Measurements from ENCODE around the gene AK9. TPM values are rescaled to one million over a fixed set of nuclear protein-coding genes. Genes with fewer than 3 reads are reported as not detected.
A peak's percentile ranks its signal among the peaks of the same experiment; 100 is the strongest.

The AK9 gene
- total RNA-seq, 1 donor from 2014 or later, result 4.8 TPM

DNA sequence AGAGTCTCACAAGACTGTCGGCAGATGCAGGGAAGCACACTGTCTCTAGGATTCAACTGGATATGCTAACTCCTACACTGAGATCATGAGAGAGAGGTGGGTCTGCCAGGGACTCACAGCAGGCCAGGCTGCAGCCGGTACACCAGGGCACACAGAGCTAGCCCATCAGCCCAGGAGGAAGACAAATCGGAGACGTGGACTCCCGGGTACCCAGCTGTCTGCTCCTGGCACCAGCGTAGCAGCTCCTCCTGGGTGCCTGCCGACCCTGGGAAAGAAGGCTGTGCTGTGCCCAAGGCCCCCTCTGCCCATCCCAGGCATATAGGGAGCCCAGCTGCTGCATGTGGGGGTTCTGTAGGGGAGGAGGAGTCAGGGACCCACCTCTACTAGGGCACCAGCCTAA lies 242.4 kb downstream of the AK9 start:
- H3K27me3 Mint-ChIP-seq (ENCODE audit: low read depth), result no peaks in the 10 kb centered on the region

DNA sequence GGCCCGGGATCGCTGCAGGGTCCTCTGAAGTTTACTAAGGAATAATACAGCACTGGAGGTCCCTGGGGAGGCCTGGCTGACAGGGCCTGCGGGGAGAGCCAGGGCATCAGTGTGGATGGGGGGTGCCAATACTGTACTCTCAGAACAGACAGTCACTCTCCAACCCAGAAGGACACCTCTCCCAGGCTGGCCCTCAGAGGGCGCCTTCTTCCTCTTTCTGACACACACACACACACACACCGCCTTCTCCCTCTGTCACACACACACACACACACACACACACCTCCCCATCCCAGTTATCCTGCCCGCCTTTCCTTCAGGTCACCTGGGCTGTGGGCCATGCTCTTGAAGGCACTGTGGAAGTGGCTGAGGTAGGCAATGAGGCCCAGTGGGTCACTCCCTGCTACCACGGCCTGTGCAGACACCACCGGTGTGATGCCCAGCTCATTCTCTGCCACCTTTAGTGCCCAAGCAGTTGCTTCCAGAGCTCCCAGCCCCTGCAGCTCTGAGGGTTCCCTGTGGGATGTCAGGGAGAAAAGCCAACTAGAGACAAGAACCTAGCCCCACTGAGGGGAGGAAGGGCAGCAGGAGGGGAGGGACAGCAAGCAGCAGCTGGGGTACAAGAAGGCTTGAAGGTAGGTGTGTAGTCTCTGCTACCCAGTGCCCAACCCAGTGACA lies 243.0 kb downstream of the AK9 start:
- Mint-ChIP-seq H3K9me3 (no peaks in the 10 kb centered on the region), H3K27me3 (ENCODE audit: low read depth) (no peaks in the 10 kb centered on the region), H3K36me3 (ENCODE audit: low read depth) (peaks cover 5% of the 10 kb centered on the region), H3K4me3 (no peak overlapping the region), H3K27ac (ENCODE audit: unreplicated experiment) (peak overlapping the region; percentile 71), H3K4me1 (peaks cover 3% of the 10 kb centered on the region)
- DNase-seq (ENCODE audit: low read depth, low spot score), result no peak
- TF ChIP-seq, protein P1, sequence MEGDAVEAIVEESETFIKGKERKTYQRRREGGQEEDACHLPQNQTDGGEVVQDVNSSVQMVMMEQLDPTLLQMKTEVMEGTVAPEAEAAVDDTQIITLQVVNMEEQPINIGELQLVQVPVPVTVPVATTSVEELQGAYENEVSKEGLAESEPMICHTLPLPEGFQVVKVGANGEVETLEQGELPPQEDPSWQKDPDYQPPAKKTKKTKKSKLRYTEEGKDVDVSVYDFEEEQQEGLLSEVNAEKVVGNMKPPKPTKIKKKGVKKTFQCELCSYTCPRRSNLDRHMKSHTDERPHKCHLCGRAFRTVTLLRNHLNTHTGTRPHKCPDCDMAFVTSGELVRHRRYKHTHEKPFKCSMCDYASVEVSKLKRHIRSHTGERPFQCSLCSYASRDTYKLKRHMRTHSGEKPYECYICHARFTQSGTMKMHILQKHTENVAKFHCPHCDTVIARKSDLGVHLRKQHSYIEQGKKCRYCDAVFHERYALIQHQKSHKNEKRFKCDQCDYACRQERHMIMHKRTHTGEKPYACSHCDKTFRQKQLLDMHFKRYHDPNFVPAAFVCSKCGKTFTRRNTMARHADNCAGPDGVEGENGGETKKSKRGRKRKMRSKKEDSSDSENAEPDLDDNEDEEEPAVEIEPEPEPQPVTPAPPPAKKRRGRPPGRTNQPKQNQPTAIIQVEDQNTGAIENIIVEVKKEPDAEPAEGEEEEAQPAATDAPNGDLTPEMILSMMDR (conservative IDR thresholded peaks at IDR 0.05), result no peak

More for the DNA sequence above, 242.4 kb downstream of the AK9 start:
- Mint-ChIP-seq H3K9me3 (no peaks in the 10 kb centered on the region), H3K36me3 (ENCODE audit: low read depth) (peaks cover 5% of the 10 kb centered on the region), H3K27ac (ENCODE audit: unreplicated experiment) (peak overlapping the region; percentile 38), H3K4me1 (peaks cover 3% of the 10 kb centered on the region), H3K4me3 (peak overlapping the region; percentile 49)
- TF ChIP-seq, protein P1 (conservative IDR thresholded peaks at IDR 0.05), result no peak
- DNase-seq (ENCODE audit: low read depth, low spot score), result no peak

DNA sequence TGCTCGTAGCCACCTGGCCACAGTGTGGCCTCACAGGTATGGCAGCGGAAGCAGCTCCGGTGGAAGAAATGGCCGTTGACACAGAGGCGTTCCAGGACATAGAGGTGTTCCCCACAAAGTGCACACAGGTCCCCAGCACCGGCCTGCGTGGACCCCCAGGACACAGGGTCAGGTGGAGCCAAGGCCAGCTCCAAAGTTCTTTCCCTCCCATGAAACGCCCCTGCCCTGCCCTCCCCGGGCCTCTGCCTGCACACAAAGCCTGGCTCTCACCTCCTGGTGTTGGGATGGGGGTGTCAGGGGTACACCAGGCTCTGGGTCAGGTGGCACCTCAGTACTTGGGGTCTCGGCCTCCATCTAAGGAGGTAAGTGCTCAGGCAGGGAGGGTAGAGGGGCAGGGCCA lies 243.9 kb downstream of the AK9 start:
- Mint-ChIP-seq H3K4me3 (peak overlapping the region; percentile 44), H3K27me3 (ENCODE audit: low read depth) (no peaks in the 10 kb centered on the region), H3K36me3 (ENCODE audit: low read depth) (peaks cover 5% of the 10 kb centered on the region), H3K27ac (ENCODE audit: unreplicated experiment) (no peak overlapping the region), H3K4me1 (peaks cover 3% of the 10 kb centered on the region), H3K9me3 (no peaks in the 10 kb centered on the region)
- TF ChIP-seq, protein P1 (conservative IDR thresholded peaks at IDR 0.05), result no peak
- no peak for DNase-seq (ENCODE audit: low read depth, low spot score)

DNA sequence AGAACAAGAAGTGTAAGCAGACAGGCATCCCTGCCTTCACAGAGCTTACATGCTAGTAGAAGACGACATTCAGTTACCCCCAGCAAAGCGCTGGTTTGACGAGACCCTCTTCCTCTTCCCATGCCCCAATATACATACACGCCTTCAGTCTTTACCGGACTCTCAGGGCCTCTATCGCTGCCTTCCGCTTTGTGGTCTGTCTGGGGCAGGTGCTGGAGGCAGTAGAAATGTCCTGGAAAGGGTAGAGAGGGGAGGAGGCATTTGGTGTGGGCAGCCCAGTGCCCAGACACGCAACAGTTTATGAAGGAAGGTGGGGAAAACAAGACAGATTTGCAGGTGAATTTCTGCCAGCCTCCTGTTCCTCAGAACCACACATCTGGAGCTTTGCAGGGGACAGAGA lies 244.5 kb downstream of the AK9 start:
- peaks cover 5% of the 10 kb centered on the region for H3K4me1 Mint-ChIP-seq
- TF ChIP-seq, protein P1 (conservative IDR thresholded peaks at IDR 0.05), result no peak
- H3K27me3 Mint-ChIP-seq (ENCODE audit: low read depth), result no peaks in the 10 kb centered on the region
- peaks cover 5% of the 10 kb centered on the region for H3K36me3 Mint-ChIP-seq (ENCODE audit: low read depth)
- no peaks in the 10 kb centered on the region for H3K9me3 Mint-ChIP-seq
- H3K4me3 Mint-ChIP-seq, result peak overlapping the region; percentile 44
- peak overlapping the region; percentile 62 for H3K27ac Mint-ChIP-seq (ENCODE audit: unreplicated experiment)
- no peak for DNase-seq (ENCODE audit: low read depth, low spot score)

DNA sequence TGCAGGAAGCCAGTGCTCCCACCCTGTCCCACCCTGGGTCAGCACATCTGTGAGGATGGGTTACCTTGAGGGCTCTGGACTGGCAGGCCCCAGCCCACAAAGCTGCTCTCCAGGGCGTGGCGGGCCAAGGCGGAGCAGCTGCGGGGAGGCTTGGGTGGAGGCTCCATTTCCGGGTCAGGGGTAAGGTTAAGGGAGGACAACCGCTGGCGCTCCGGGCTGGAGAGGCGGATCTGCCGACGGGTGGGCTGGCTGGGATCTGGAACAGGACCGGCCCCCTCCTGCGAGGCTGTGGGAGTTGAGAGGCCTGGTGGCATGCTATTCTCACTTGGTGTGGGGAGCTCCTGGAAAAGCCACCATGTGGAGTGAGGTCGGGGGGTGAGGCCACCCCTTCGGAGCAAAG lies 244.9 kb downstream of the AK9 start:
- no peak for DNase-seq (ENCODE audit: low read depth, low spot score)
- Mint-ChIP-seq H3K27ac (ENCODE audit: unreplicated experiment) (peak overlapping the region; percentile 67), H3K27me3 (ENCODE audit: low read depth) (no peaks in the 10 kb centered on the region), H3K4me1 (peaks cover 10% of the 10 kb centered on the region), H3K4me3 (no peak overlapping the region), H3K36me3 (ENCODE audit: low read depth) (peaks cover 5% of the 10 kb centered on the region), H3K9me3 (no peaks in the 10 kb centered on the region)
- TF ChIP-seq, protein P1 (conservative IDR thresholded peaks at IDR 0.05), result no peak

All from neural crest cell (in vitro differentiated cells).